ENCODE measurements around the gene ENKUR.

GRCh38 chr10:24950439-24950838 lies 65.5 kb downstream of the ENKUR start:
- no peak for TF ChIP-seq TAF1 (IDR thresholded peaks at IDR 0.05; ENCODE audit: low read depth, low read length)
- no peak for TF ChIP-seq POLR2A (IDR thresholded peaks at IDR 0.05; ENCODE audit: low read depth, low read length)
- no peak for TF ChIP-seq POLR2AphosphoS5 (IDR thresholded peaks at IDR 0.05; ENCODE audit: low read depth, low read length)
